Calu3 (cell line): Measurements from ENCODE around the gene DELE1. TPM values are rescaled to one million over a fixed set of nuclear protein-coding genes. Genes with fewer than 3 reads are reported as not detected.

Experiments
- BruUV-seq: library from RNA; stranded (reverse); fragments of 400-500 nt; replicated peaks from 2 replicates; lab custom pipeline; 2021; lab: Mats Ljungman, UMichigan
- CTCF ChIA-PET: fragments of 300-600 bp; sonication (Branson Sonifier 250); formaldehyde crosslinking; loops from one replicate; lab custom pipeline; 2022; ENCODE audit warnings: antibody characterized with exemption; lab: Charles Lee
- DNase-seq: peaks from one replicate; pipeline ENCODE4 v3.0.0; 2022
- H3K27ac Mint-ChIP-seq: one replicate; pipeline ENCODE4 v1.8.0; 2022; ENCODE audit warnings: mixed read lengths; ENCODE audit not compliant: unreplicated experiment
- H3K27me3 Mint-ChIP-seq: one replicate; pipeline ENCODE4 v1.8.0; 2022; ENCODE audit warnings: mixed read lengths; ENCODE audit not compliant: unreplicated experiment
- H3K36me3 Mint-ChIP-seq: one replicate; pipeline ENCODE4 v1.8.0; 2022; ENCODE audit warnings: mild to moderate bottlenecking, moderate library complexity, mixed read lengths; ENCODE audit not compliant: insufficient read depth, unreplicated experiment
- H3K4me1 Mint-ChIP-seq: one replicate; pipeline ENCODE4 v1.8.0; 2022; ENCODE audit warnings: mild to moderate bottlenecking, low read depth, mixed read lengths; ENCODE audit not compliant: unreplicated experiment
- H3K4me3 Mint-ChIP-seq: one replicate; pipeline ENCODE4 v1.8.0; 2022; ENCODE audit warnings: mild to moderate bottlenecking, low read depth, moderate library complexity, mixed read lengths; ENCODE audit not compliant: unreplicated experiment
- H3K9me3 Mint-ChIP-seq: one replicate; pipeline ENCODE4 v1.8.0; 2022; ENCODE audit warnings: low read depth, mixed read lengths; ENCODE audit not compliant: unreplicated experiment
- intact Hi-C: fragments of 100-400 bp; cut with micrococcal nuclease; formaldehyde crosslinking; loops from one replicate; pipeline ENCODE4 v1.10.0; 2022; ENCODE audit not compliant: unreplicated experiment
- total RNA-seq: library from RNA; stranded (reverse); gene quantifications from 2 replicates; pipeline ENCODE4 v1.2.3, GENCODE V29; 2022
- TF ChIP-seq, protein P1 (sequence below): fragments of 200-600 bp; IDR thresholded peaks from one replicate; pipeline ENCODE4 v1.8.0; 2022; ENCODE audit warnings: antibody characterized with exemption; ENCODE audit not compliant: unreplicated experiment

Gene DELE1
- total RNA-seq, 1 experiment from 2014 or later: 78.5 TPM

DNA sequence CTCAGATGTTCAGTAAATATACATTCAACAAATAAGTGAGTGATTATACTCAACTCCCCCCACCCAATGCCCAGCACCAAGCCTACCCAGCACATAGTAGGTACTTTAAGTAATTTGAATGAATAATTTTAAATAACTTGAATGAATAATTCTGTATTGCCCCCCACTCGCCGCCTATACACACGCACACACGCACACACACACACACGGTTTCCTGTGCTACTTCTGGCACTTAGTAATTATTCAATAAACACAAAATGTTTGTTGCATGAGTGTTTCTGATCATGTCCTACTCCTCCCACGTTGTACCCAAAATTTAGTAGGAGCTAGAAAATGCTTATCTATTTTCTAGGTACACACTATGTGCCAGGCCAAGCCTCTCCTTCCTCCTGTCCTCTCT, 18.1 kb downstream of the DELE1 start:
- H3K4me3 Mint-ChIP-seq: no peak overlapping the region
- TF ChIP-seq, protein P1, sequence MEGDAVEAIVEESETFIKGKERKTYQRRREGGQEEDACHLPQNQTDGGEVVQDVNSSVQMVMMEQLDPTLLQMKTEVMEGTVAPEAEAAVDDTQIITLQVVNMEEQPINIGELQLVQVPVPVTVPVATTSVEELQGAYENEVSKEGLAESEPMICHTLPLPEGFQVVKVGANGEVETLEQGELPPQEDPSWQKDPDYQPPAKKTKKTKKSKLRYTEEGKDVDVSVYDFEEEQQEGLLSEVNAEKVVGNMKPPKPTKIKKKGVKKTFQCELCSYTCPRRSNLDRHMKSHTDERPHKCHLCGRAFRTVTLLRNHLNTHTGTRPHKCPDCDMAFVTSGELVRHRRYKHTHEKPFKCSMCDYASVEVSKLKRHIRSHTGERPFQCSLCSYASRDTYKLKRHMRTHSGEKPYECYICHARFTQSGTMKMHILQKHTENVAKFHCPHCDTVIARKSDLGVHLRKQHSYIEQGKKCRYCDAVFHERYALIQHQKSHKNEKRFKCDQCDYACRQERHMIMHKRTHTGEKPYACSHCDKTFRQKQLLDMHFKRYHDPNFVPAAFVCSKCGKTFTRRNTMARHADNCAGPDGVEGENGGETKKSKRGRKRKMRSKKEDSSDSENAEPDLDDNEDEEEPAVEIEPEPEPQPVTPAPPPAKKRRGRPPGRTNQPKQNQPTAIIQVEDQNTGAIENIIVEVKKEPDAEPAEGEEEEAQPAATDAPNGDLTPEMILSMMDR: no peak
- CTCF ChIA-PET: interaction anchor here (0.9 to 1.6 kb wide), 3 partner anchors 12 to 19 kb away, joined by 3 to 4 read pairs (median 3); partner anchors contain the start of gene DELE1
- no peaks in the 10 kb centered on the region for H3K9me3 Mint-ChIP-seq
- DNase-seq: no peak
- H3K36me3 Mint-ChIP-seq: no peaks in the 10 kb centered on the region
- intact Hi-C loops: no loop called here
- no peak overlapping the region for H3K27ac Mint-ChIP-seq
- H3K27me3 Mint-ChIP-seq: no peaks in the 10 kb centered on the region
- no peaks in the 10 kb centered on the region for H3K4me1 Mint-ChIP-seq
- BruUV-seq: no TSS peak

DNA sequence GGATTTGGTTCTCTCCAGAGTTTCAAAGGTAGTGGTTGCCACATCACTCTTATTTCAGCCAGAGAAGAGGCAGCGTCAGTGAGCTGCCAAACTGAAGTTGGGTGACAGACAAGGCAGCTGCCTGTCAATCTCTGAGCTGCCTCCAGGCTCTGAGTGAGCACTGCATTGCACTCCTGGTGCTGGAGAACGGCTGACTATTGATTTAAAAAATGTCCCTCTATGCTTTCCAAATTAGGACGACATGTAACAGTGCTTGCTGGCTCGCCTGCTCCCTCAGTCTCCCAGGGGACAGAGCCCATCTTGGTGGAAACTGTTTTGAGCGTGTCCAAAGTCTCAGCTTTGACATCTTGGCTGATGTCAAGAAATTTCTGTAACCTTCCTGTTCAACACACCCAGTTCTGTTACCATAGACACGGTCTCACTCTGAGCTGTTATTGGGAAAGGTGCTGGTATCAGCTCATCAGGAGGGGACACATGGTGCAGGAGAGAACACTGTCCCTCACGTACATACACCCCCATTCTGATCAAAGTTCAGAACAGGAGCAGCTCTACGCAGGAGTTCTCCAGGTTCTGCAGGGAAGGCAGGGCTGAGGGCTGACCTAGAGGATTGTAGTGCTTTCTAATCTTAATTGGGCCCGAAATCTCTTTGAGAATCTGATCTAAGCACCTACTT, 18.6 kb downstream of the DELE1 start:
- no peak for DNase-seq
- H3K9me3 Mint-ChIP-seq: no peaks in the 10 kb centered on the region
- no peaks in the 10 kb centered on the region for H3K4me1 Mint-ChIP-seq
- no peaks in the 10 kb centered on the region for H3K27me3 Mint-ChIP-seq
- no peaks in the 10 kb centered on the region for H3K36me3 Mint-ChIP-seq
- intact Hi-C loops: no loop called here
- CTCF ChIA-PET: interaction anchor here (0.9 to 1.6 kb wide), 2 partner anchors 13 to 19 kb away, joined by 3 read pairs; partner anchors contain the start of gene DELE1
- BruUV-seq: no TSS peak
- TF ChIP-seq, protein P1: no peak
- no peak overlapping the region for H3K4me3 Mint-ChIP-seq
- H3K27ac Mint-ChIP-seq: no peak overlapping the region

DNA sequence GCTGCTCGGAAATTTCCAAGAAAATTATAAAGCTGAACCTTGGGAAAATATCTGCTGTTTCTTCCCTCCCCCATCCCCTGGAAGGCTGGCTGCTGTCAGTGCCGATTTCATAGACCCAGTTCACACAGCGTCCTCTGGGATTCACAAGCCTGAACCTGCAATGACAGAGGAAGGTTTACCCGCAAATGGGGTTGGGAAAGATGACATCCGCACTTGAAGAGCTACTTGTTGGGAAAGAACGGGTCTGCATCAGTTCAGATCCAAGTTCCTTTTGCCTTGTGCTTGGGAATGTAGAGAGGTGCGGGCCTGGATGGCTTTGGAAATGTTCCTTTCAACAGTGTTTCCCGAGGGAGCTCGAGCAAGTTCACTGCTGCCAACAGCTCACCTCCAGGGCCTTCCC, 20.4 kb downstream of the DELE1 start:
- no peak for DNase-seq
- no peaks in the 10 kb centered on the region for H3K9me3 Mint-ChIP-seq
- no peaks in the 10 kb centered on the region for H3K27me3 Mint-ChIP-seq
- CTCF ChIA-PET: interaction anchor here (1.4 kb wide), 1 partner anchor 25 kb away, joined by 3 read pairs; the partner anchor contains the start of gene RNF14
- H3K27ac Mint-ChIP-seq: no peak overlapping the region
- H3K4me1 Mint-ChIP-seq: no peaks in the 10 kb centered on the region
- no peaks in the 10 kb centered on the region for H3K36me3 Mint-ChIP-seq
- TF ChIP-seq, protein P1: no peak
- intact Hi-C loops: no loop called here
- no peak overlapping the region for H3K4me3 Mint-ChIP-seq
- no TSS peak for BruUV-seq

DNA sequence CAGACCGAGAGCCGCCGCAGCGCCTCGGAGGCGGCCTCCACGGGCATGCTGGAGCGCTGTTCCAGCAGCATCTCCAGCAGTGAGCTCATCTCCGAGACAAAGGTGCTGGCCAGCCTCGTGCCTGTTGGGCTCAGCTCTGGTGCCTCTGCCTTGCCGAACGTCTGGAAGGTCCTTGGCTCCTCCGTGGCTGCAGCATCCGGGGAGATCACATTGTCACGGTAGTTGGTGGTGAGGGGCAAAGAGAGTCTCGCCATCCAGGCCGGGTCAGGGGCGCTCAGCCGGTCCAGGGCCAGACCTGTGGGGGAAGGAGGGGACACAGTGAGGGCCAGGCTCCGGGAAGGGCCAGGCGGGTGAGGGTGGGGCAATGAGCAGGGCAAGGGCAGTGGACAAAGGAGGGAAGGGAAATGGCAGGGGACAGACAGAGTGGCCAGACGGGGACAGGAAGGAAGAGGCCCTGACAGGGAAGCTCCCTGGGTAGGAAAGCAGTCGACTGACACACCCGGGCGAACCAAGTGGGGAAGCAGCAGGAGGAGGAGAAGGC, 21.9 kb downstream of the DELE1 start:
- Mint-ChIP-seq H3K4me1 (no peaks in the 10 kb centered on the region), H3K27me3 (no peaks in the 10 kb centered on the region), H3K27ac (no peak overlapping the region), H3K4me3 (no peak overlapping the region), H3K9me3 (no peaks in the 10 kb centered on the region), H3K36me3 (no peaks in the 10 kb centered on the region)
- CTCF ChIA-PET: no interaction called here
- no peak for DNase-seq
- intact Hi-C loops: no loop called here
- TF ChIP-seq, protein P1: no peak
- BruUV-seq: no TSS peak
